ENCODE data around the gene YARS2. TPM values are rescaled to one million over a fixed set of nuclear protein-coding genes. Genes with fewer than 3 reads are reported as not detected.

Gene YARS2
- total and polyA plus RNA-seq, 2 experiments from 2014 or later, result 73.0 to 76.7 TPM

DNA sequence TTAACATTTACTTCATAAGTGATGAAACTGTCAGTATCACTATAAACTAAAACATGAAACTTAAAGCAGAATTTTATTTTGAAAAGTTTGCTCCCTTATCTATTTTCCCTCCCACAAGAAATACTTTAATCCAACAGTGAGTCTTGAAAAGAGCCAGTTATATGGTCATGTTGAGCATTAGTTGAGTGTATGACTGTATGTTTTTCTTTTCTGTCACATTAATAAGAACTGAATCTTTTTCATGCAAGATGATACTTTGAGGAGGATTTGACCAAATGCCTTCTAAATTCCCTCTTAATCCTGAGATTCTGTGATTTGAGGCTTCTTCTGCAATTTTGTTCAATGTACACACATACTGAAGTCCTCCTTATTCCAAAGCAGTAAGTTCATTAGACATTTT is 33.7 kb upstream of the YARS2 start:
- no peaks in the 10 kb centered on the region; the same call in 2 of the 3 replicates for H3K4me1 Mint-ChIP-seq
- H3K4me1 ChIP-seq (ENCODE audit: insufficient read depth), result no peaks in the 10 kb centered on the region
- ATAC-seq, result no peak
- H3K27ac Mint-ChIP-seq, result no peak overlapping the region
- TF ChIP-seq ZNF462 (CRISPR knock-in tag; IDR thresholded peaks at IDR 0.05), result no peak
- no peak for TF ChIP-seq ZNF331 (CRISPR knock-in tag; IDR thresholded peaks at IDR 0.05; ENCODE audit: low read depth)
- TF ChIP-seq, protein P1, sequence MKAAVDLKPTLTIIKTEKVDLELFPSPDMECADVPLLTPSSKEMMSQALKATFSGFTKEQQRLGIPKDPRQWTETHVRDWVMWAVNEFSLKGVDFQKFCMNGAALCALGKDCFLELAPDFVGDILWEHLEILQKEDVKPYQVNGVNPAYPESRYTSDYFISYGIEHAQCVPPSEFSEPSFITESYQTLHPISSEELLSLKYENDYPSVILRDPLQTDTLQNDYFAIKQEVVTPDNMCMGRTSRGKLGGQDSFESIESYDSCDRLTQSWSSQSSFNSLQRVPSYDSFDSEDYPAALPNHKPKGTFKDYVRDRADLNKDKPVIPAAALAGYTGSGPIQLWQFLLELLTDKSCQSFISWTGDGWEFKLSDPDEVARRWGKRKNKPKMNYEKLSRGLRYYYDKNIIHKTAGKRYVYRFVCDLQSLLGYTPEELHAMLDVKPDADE (IDR thresholded peaks at IDR 0.05), result no peak
- TF ChIP-seq POLR2AphosphoS5 (IDR thresholded peaks at IDR 0.05; ENCODE audit: low read depth), result no peak
- no peak for TF ChIP-seq STAT1 (IDR thresholded peaks at IDR 0.05; ENCODE audit: unreplicated experiment)
- no peak for TF ChIP-seq ZNF114 (CRISPR knock-in tag; IDR thresholded peaks at IDR 0.05)
- no peak for TF ChIP-seq NANOG (IDR thresholded peaks at IDR 0.05; ENCODE audit: borderline replicate concordance)
- TF ChIP-seq EZH2phosphoT487 (IDR thresholded peaks at IDR 0.05; ENCODE audit: unreplicated experiment), result no peak
- TF ChIP-seq, protein P2, sequence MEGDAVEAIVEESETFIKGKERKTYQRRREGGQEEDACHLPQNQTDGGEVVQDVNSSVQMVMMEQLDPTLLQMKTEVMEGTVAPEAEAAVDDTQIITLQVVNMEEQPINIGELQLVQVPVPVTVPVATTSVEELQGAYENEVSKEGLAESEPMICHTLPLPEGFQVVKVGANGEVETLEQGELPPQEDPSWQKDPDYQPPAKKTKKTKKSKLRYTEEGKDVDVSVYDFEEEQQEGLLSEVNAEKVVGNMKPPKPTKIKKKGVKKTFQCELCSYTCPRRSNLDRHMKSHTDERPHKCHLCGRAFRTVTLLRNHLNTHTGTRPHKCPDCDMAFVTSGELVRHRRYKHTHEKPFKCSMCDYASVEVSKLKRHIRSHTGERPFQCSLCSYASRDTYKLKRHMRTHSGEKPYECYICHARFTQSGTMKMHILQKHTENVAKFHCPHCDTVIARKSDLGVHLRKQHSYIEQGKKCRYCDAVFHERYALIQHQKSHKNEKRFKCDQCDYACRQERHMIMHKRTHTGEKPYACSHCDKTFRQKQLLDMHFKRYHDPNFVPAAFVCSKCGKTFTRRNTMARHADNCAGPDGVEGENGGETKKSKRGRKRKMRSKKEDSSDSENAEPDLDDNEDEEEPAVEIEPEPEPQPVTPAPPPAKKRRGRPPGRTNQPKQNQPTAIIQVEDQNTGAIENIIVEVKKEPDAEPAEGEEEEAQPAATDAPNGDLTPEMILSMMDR (conservative IDR thresholded peaks at IDR 0.05; ENCODE audit: low read depth in 2 of 2), result no peak
- no peak for TF ChIP-seq REST (IDR thresholded peaks at IDR 0.05; ENCODE audit: unreplicated experiment)
- TF ChIP-seq JUNB (IDR thresholded peaks at IDR 0.05; ENCODE audit: unreplicated experiment), result no peak
- no peak for TF ChIP-seq CREB1 (CRISPR knock-in tag; IDR thresholded peaks at IDR 0.05; ENCODE audit: low read depth)
- no peak for TF ChIP-seq EZH2 (IDR thresholded peaks at IDR 0.05; ENCODE audit: low read depth, unreplicated experiment)
- no peak for DNase-seq (ENCODE audit: low spot score)
- H3K36me3 ChIP-seq (ENCODE audit: insufficient read depth), result peaks cover 10% of the 10 kb centered on the region; the same call in 1 of the 2 replicates
- no peaks in the 10 kb centered on the region for H3K27me3 Mint-ChIP-seq (ENCODE audit: insufficient read depth, low read depth, poor library complexity)
- H3K36me3 Mint-ChIP-seq (ENCODE audit: low read depth), result peaks cover 3% of the 10 kb centered on the region; the same call in 2 of the 3 replicates
- peaks cover 9% of the 10 kb centered on the region for H3K9me2 ChIP-seq (ENCODE audit: insufficient read depth)
- no peak overlapping the region for H3K4me3 Mint-ChIP-seq
- H3K79me2 ChIP-seq (replicated peaks; ENCODE audit: insufficient read depth), result no peaks in the 10 kb centered on the region
- no peaks in the 10 kb centered on the region for H3K27me3 ChIP-seq (ENCODE audit: insufficient read depth)
- H3K27ac ChIP-seq (ENCODE audit: low read depth), result no peak overlapping the region
- no peak overlapping the region for H2AFZ ChIP-seq
- no peak overlapping the region for H3K4me3 ChIP-seq
- H3K9me3 Mint-ChIP-seq, result peaks cover 3% of the 10 kb centered on the region; the same call in 2 of the 3 replicates
- no peaks in the 10 kb centered on the region for H3F3A ChIP-seq (replicated peaks; ENCODE audit: low read depth)
- H3K4me2 ChIP-seq, result no peak overlapping the region
- no peaks in the 10 kb centered on the region for H4K20me1 ChIP-seq (replicated peaks; ENCODE audit: insufficient read depth)
